Nephron progenitor cell (in vitro differentiated cells): Measurements from ENCODE around the gene IGLON5.

Source experiments
- DNase-seq: peaks from one replicate; pipeline ENCODE4 v3.0.0; 2021
- H3K27ac Mint-ChIP-seq: 2 replicates; pipeline ENCODE4 v1.8.0; 2021; ENCODE audit warnings: mild to moderate bottlenecking, moderate library complexity, mixed read lengths
- H3K27me3 Mint-ChIP-seq: 2 replicates; pipeline ENCODE4 v1.8.0; 2021; ENCODE audit warnings: mild to moderate bottlenecking, low read depth, mixed read lengths; ENCODE audit not compliant: poor library complexity
- H3K36me3 Mint-ChIP-seq: 2 replicates; pipeline ENCODE4 v1.8.0; 2021; ENCODE audit warnings: low read depth, mixed read lengths
- H3K4me1 Mint-ChIP-seq: 2 replicates; pipeline ENCODE4 v1.8.0; 2021; ENCODE audit warnings: mixed read lengths
- H3K4me3 Mint-ChIP-seq: 2 replicates; pipeline ENCODE4 v1.8.0; 2021; ENCODE audit warnings: mild to moderate bottlenecking, moderate library complexity, mixed read lengths
- H3K9me3 Mint-ChIP-seq: 2 replicates; pipeline ENCODE4 v1.8.0; 2021; ENCODE audit warnings: mild to moderate bottlenecking, moderate library complexity, mixed read lengths
- CTCF ChIP-seq: fragments of 200-600 bp; sonication (generic); IDR thresholded peaks from 2 replicates; pipeline ENCODE4 v1.5.0; 2021; ENCODE audit warnings: antibody characterized with exemption

Gene IGLON5

DNA sequence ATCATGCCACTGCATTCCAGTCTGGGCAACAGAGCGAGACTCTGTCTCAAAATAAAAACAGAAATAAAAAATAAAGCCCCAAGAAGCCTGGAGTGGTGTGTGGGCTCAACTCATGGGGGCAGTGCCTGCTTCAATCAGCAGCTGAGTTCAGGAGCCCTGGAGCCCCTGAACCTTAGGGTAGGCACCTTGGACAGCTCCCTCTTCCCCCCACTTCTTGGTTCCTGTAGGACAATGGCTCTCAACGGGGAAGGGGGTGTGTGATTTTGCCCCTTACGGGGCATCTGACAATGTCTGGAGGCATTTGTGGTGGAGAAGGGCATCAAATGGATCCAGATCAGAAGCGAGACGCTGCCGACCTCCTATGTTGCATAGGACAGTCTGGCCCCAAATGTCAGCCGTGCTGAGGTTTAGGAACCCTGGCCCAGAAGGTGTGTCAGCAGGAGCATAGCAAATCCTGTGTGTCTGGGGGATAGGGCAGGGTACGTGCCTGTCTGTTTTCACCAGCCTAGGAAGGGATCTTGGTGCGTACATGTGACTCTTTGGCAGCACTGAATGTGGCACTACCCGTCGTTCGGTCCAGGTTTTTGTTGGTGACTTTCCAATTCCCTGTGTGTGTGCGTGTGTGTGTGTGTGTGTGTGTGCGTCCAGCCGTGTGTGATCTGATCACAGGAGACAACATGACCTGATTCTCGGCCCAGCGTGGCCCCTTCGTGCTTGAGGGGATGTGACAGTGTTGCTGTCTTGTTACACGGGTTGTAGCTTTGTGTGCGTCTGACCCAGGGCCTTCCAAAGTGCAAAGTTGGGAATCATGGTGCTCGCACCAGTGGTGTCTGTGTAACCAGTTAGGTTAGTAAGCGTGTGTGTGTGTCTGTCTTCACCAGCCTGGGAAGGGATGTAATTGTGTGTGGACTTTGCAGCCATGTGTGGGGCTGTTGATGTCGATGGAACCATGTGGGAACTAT is 7.5 kb downstream of the IGLON5 start:
- peaks cover 32% of the 10 kb centered on the region for H3K27me3 Mint-ChIP-seq
- peaks cover 13% of the 10 kb centered on the region for H3K9me3 Mint-ChIP-seq
- H3K4me3 Mint-ChIP-seq, result no peak overlapping the region
- peaks cover 11% of the 10 kb centered on the region for H3K36me3 Mint-ChIP-seq
- H3K4me1 Mint-ChIP-seq, result peaks cover 19% of the 10 kb centered on the region
- no peak for DNase-seq
- peak overlapping the region; percentile 50 for H3K27ac Mint-ChIP-seq
- no peak for TF ChIP-seq CTCF

DNA sequence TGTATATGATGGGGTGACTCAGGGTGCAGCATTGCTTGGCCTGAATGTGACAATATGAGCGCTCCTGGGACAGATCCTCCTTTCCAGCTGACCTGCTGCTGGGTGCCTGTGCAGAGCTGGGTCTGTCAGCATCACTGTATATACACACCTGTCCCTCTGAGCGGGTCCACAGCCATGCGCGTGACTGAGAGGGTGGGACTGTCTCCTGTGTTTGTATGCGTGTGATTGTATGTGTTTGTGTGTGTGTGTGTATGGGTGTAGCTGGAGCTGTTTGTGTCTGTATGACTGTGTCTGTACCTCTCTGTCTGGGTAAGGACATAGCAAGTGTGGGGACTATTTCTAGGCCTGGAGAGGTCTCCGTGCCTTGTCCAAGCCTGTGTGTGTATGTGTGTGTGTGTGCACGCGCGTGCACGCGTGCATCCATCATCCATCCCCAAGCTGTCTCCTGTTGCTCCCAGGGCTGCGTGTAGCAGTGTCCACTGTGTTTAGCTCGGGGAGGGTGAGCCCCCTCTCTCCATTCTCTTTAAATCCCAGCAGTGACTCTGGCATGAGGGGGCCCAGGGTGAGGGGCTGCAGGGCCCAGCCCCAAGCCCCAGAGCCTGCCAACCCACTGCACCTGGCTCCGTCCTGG is 8.3 kb downstream of the IGLON5 start:
- peaks cover 8% of the 10 kb centered on the region for H3K36me3 Mint-ChIP-seq
- DNase-seq, result no peak
- H3K4me1 Mint-ChIP-seq, result peaks cover 19% of the 10 kb centered on the region
- H3K9me3 Mint-ChIP-seq, result peaks cover 8% of the 10 kb centered on the region
- H3K4me3 Mint-ChIP-seq, result no peak overlapping the region
- no peak overlapping the region for H3K27ac Mint-ChIP-seq
- TF ChIP-seq CTCF, result no peak
- H3K27me3 Mint-ChIP-seq, result peaks cover 28% of the 10 kb centered on the region

DNA sequence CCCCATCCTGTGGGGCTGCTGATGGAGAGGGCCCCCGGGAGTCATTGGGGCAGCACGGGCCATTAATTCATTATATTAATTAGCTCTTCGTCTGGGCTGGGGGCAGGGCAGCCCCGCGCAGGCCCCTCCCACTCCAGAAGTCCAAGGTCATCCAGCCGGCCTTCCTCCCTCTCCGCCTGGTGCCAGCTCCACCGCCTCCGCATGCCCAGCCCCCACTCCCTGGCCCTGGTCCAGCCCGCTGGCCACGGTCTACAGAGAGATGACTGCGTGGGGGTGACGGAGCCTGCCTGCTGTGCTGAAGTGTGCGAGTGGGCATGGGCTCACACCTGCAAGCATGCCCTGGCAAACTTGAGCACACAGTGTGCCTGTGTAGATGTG is 8.8 kb downstream of the IGLON5 start:
- H3K4me1 Mint-ChIP-seq, result peaks cover 19% of the 10 kb centered on the region
- H3K27ac Mint-ChIP-seq, result no peak overlapping the region
- H3K27me3 Mint-ChIP-seq, result peaks cover 25% of the 10 kb centered on the region
- no peak overlapping the region for H3K4me3 Mint-ChIP-seq
- peaks cover 3% of the 10 kb centered on the region for H3K9me3 Mint-ChIP-seq
- H3K36me3 Mint-ChIP-seq, result peaks cover 3% of the 10 kb centered on the region
- DNase-seq, result peak; percentile 44
- no peak for TF ChIP-seq CTCF

GRCh38 chr19:51321799-51322198 is 10.4 kb downstream of the IGLON5 start:
- Mint-ChIP-seq H3K27ac (no peak overlapping the region), H3K4me3 (no peak overlapping the region)

GRCh38 chr19:51323481-51324166 is 12.2 kb downstream of the IGLON5 start:
- Mint-ChIP-seq H3K27ac (no peak overlapping the region), H3K36me3 (peaks cover 5% of the 10 kb centered on the region), H3K4me3 (no peak overlapping the region), H3K27me3 (peaks cover 48% of the 10 kb centered on the region), H3K9me3 (peaks cover 3% of the 10 kb centered on the region), H3K4me1 (peaks cover 24% of the 10 kb centered on the region)
- DNase-seq, result no peak
- no peak for TF ChIP-seq CTCF

More at GRCh38 chr19:51321799-51322198, 10.4 kb downstream of the IGLON5 start:
- H3K36me3 Mint-ChIP-seq, result no peaks in the 10 kb centered on the region
- H3K27me3 Mint-ChIP-seq, result peaks cover 36% of the 10 kb centered on the region
- peaks cover 19% of the 10 kb centered on the region for H3K4me1 Mint-ChIP-seq
- TF ChIP-seq CTCF, result no peak
- H3K9me3 Mint-ChIP-seq, result no peaks in the 10 kb centered on the region
- DNase-seq, result no peak
